Left renal pelvis (tissue), 4 donors: ENCODE measurements around the gene KYNU. TPM values are rescaled to one million over a fixed set of nuclear protein-coding genes. Genes with fewer than 3 reads are reported as not detected.
"Not testable (repeated sequence)": the region's sequence is repeated elsewhere in the genome, so short reads cannot be mapped to it uniquely, and the experiment has no call there.

Source experiments
- DNase-seq, 4 donors: peaks; one replicate each; pipeline ENCODE4 v3.0.0-alpha.2; 2013; ENCODE audit warnings: low read depth in 4 of 4, low spot score in 3 of 4
- polyA plus RNA-seq, 4 donors: library from polyadenylated mRNA; unstranded; fragments of 120-200 nt; gene quantifications; one replicate each; pipeline ENCODE4 v1.2.1, GENCODE V29; 2013; ENCODE audit not compliant: insufficient read length in 4 of 4

The KYNU gene
- polyA plus RNA-seq, 4 donors: 1.5 to 6.9 (median 5.2) TPM

GRCh38 chr2:142870526-142870925 is 6.9 kb upstream of the KYNU start:
- DNase-seq: no peak

GRCh38 chr2:142871396-142871795 is 6.1 kb upstream of the KYNU start:
- DNase-seq: no peak

- DNase-seq: no peak
Measured at GRCh38 chr2:142872882-142873724, 4.4 kb upstream of the KYNU start.

GRCh38 chr2:142873831-142874287 is 3.6 kb upstream of the KYNU start:
- DNase-seq: no peak

GRCh38 chr2:142874293-142874814 is 3.1 kb upstream of the KYNU start:
- DNase-seq: no peak

GRCh38 chr2:142875010-142875409 is 2.5 kb upstream of the KYNU start:
- no peak for DNase-seq

GRCh38 chr2:142875652-142876051 is 1.8 kb upstream of the KYNU start:
- DNase-seq: no peak

- no peak for DNase-seq
Measured at GRCh38 chr2:142876423-142876822, 1.0 kb upstream of the KYNU start.

GRCh38 chr2:142878031-142878678 is 691 bp downstream of the KYNU start:
- no peak for DNase-seq

- DNase-seq: no peak
Measured at GRCh38 chr2:142879151-142879550, 1.7 kb downstream of the KYNU start.

- no peak for DNase-seq
Measured at GRCh38 chr2:142880279-142880678, 2.8 kb downstream of the KYNU start.

GRCh38 chr2:142881619-142882018 is 4.2 kb downstream of the KYNU start:
- no peak for DNase-seq

GRCh38 chr2:142882500-142882899 is 5.0 kb downstream of the KYNU start:
- not testable (repeated sequence) for DNase-seq

GRCh38 chr2:142883526-142883925 is 6.1 kb downstream of the KYNU start:
- DNase-seq: no peak

GRCh38 chr2:142885543-142885942 is 8.1 kb downstream of the KYNU start:
- no peak for DNase-seq

GRCh38 chr2:142892715-142893114 is 15.3 kb downstream of the KYNU start:
- no peak for DNase-seq

- no peak for DNase-seq
Measured at GRCh38 chr2:142893241-142893640, 15.8 kb downstream of the KYNU start.

GRCh38 chr2:142897807-142898206 is 20.3 kb downstream of the KYNU start:
- DNase-seq: no peak

GRCh38 chr2:142900327-142900726 is 22.9 kb downstream of the KYNU start:
- DNase-seq: not testable (repeated sequence)

- no peak for DNase-seq
Measured at GRCh38 chr2:142901780-142902179, 24.3 kb downstream of the KYNU start.

GRCh38 chr2:142903726-142904125 is 26.3 kb downstream of the KYNU start:
- DNase-seq: not testable (repeated sequence)

- no peak for DNase-seq
Measured at GRCh38 chr2:142907653-142908052, 30.2 kb downstream of the KYNU start.
